OCI-LY7 (cell line): Measurements from ENCODE around the gene CREB3L1. TPM values are rescaled to one million over a fixed set of nuclear protein-coding genes. Genes with fewer than 3 reads are reported as not detected.

Source experiments
- BruUV-seq: library from RNA; stranded (reverse); fragments of 400-500 nt; replicated peaks from 2 replicates; lab custom pipeline; 2021; lab: Mats Ljungman, UMichigan
- CTCF ChIA-PET: fragments of 300-600 bp; sonication (Branson Sonifier 250); formaldehyde crosslinking; loops from one replicate; lab custom pipeline; 2022; ENCODE audit warnings: antibody characterized with exemption; ENCODE audit not compliant: unreplicated experiment; lab: Charles Lee
- POLR2A ChIA-PET: fragments of 300-600 bp; sonication (Branson Sonifier 250); formaldehyde crosslinking; loops from one replicate; lab custom pipeline; 2022; ENCODE audit warnings: antibody characterized with exemption; lab: Charles Lee
- DNase-seq: peaks from one replicate; pipeline ENCODE4 v3.0.0-alpha.2; 2015; ENCODE audit warnings: low spot score
- H2AFZ ChIP-seq: fragments of 200-600 bp; sonication (generic), shearing (Covaris generic); 2 replicates; pipeline ENCODE4 v1.6.1; 2014; ENCODE audit warnings: mild to moderate bottlenecking, antibody characterized with exemption, low read length, moderate library complexity
- H3K27ac ChIP-seq: fragments of 200-600 bp; sonication (generic); 2 replicates; pipeline ENCODE4 v1.5.1; 2014; ENCODE audit warnings: mixed run types, low read depth, mild to moderate bottlenecking, moderate library complexity, low read length, inconsistent platforms; ENCODE audit not compliant: poor library complexity, severe bottlenecking
- H3K36me3 ChIP-seq: fragments of 200-600 bp; sonication (generic); 2 replicates; pipeline ENCODE4 v1.6.1; 2014; ENCODE audit warnings: mild to moderate bottlenecking, antibody characterized with exemption, low read length, moderate library complexity, mixed read lengths; ENCODE audit not compliant: insufficient read depth
- H3K4me1 ChIP-seq: fragments of 200-600 bp; sonication (generic); 2 replicates; pipeline ENCODE4 v1.5.1; 2014; ENCODE audit warnings: mild to moderate bottlenecking, low read length; ENCODE audit not compliant: insufficient read depth, poor library complexity, severe bottlenecking
- H3K4me2 ChIP-seq: fragments of 200-600 bp; sonication (generic); 2 replicates; pipeline ENCODE4 v1.6.1; 2014; ENCODE audit warnings: mild to moderate bottlenecking, low read length
- H3K4me3 ChIP-seq: fragments of 200-600 bp; sonication (generic); 2 replicates; pipeline ENCODE4 v1.5.1; 2014; ENCODE audit warnings: mild to moderate bottlenecking, low read depth, low read length; ENCODE audit not compliant: poor library complexity, severe bottlenecking
- H3K79me2 ChIP-seq: fragments of 200-600 bp; sonication (generic); 2 replicates; pipeline ENCODE4 v1.6.1; 2016; ENCODE audit warnings: low read depth, mild to moderate bottlenecking, low read length, moderate library complexity, mixed read lengths; ENCODE audit not compliant: insufficient read depth
- H3K9me2 ChIP-seq: fragments of 200-600 bp; sonication (generic); 2 replicates; pipeline ENCODE4 v1.6.1; 2016; ENCODE audit warnings: mild to moderate bottlenecking, low read length, mixed read lengths; ENCODE audit not compliant: insufficient read depth
- H3K9me3 ChIP-seq: fragments of 200-600 bp; sonication (generic); 2 replicates; pipeline ENCODE4 v1.6.1; 2014; ENCODE audit warnings: mild to moderate bottlenecking, mixed run types, low read length, mixed read lengths
- H4K20me1 ChIP-seq: fragments of 200-600 bp; sonication (generic); 2 replicates; pipeline ENCODE4 v1.6.1; 2014; ENCODE audit warnings: mild to moderate bottlenecking, antibody characterized with exemption, low read length, moderate library complexity, mixed read lengths; ENCODE audit not compliant: insufficient read depth
- CTCF ChIP-seq: fragments of 200-600 bp; sonication (generic); conservative IDR thresholded peaks from 2 replicates; pipeline ENCODE4 v1.5.1; 2014; ENCODE audit warnings: mild to moderate bottlenecking, antibody characterized with exemption, low read length, moderate library complexity, mixed read lengths
- EZH2phosphoT487 ChIP-seq: fragments of 200-600 bp; sonication (generic); IDR thresholded peaks from 2 replicates; pipeline ENCODE4 v1.6.1; 2018; ENCODE audit warnings: low read depth, borderline replicate concordance, mild to moderate bottlenecking, mixed run types, antibody characterized with exemption, low read length, moderate library complexity, mixed read lengths
- intact Hi-C: fragments of 100-400 bp; cut with micrococcal nuclease; formaldehyde crosslinking; loops from one replicate; pipeline ENCODE4 v1.10.0; 2022; ENCODE audit not compliant: unreplicated experiment
- total RNA-seq, 2 experiments: library from RNA; depleted of rRNA in 1 of 2; stranded (reverse); fragments of >200 nt in 1 of 2; shearing (Covaris generic) in 1 of 2; gene quantifications; 2 replicates each; pipeline ENCODE4 v1.2.3, GENCODE V29; 2014 to 2022

The CREB3L1 gene
- total RNA-seq, 2 experiments from 2014 or later = 0.17 TPM; not detected in 1

DNA sequence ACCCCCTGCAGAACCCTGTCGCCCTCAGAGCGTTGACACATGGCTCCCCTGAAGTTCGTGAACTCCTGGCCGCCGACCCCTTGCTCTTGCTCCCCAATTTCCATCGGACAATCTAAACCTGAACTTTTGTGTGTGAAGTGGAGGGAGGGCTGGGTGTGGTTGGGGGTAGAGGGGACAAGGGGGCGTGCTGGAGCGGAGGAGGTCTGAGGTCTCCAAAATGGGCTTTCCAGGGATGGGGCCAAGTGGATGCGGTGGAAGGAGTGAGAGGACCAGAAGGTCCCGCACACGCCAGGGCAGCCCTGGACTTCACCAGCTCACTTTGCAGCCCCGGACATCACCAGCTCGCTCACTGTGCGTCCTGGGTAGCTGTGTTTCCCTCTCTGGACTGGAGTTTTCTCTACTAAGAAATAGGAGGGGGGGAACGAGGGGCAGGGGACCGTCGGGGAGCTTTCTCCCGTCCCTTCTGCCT is 18.6 kb downstream of the CREB3L1 start:
- Histone ChIP-seq H3K4me2 (peak overlapping the region; percentile 56; the same call in 1 of the 2 replicates), H4K20me1 (no peaks in the 10 kb centered on the region), H2AFZ (no peak overlapping the region), H3K27ac (no peak overlapping the region), H3K9me3 (no peaks in the 10 kb centered on the region), H3K79me2 (no peaks in the 10 kb centered on the region), H3K36me3 (no peaks in the 10 kb centered on the region), H3K9me2 (no peaks in the 10 kb centered on the region), H3K4me3 (no peak overlapping the region), H3K4me1 (peaks cover 5% of the 10 kb centered on the region)
- no peak for DNase-seq
- ChIA-PET CTCF (no interaction called here), POLR2A (interaction anchor here (0.6 kb wide), 1 partner anchor 854 kb away, joined by 4 read pairs; no protein-coding TSS in a partner anchor)
- intact Hi-C loops = no loop called here
- BruUV-seq = no TSS peak
- TF ChIP-seq CTCF (no peak), EZH2phosphoT487 (no peak)

- ChIA-PET CTCF (no interaction called here), POLR2A (interaction anchor here (0.6 kb wide), 1 partner anchor 452 kb away, joined by 3 read pairs; no protein-coding TSS in a partner anchor)
- H3K4me2 ChIP-seq = no peak overlapping the region
- BruUV-seq = no TSS peak
- no peak overlapping the region for H3K4me3 ChIP-seq
- H2AFZ ChIP-seq = no peak overlapping the region
- H3K9me2 ChIP-seq = no peaks in the 10 kb centered on the region
- H3K36me3 ChIP-seq = no peaks in the 10 kb centered on the region
- no peaks in the 10 kb centered on the region for H3K9me3 ChIP-seq
- no peaks in the 10 kb centered on the region for H4K20me1 ChIP-seq
- H3K4me1 ChIP-seq = peaks cover 5% of the 10 kb centered on the region
- no peak for DNase-seq
- TF ChIP-seq EZH2phosphoT487 (no peak), CTCF (no peak)
- intact Hi-C loops = no loop called here
- no peaks in the 10 kb centered on the region for H3K79me2 ChIP-seq
- no peak overlapping the region for H3K27ac ChIP-seq
Measured at GRCh38 chr11:46296528-46297448, 19.3 kb downstream of the CREB3L1 start.
